Testis (tissue), 2 donors: ENCODE data around the gene ZFP2.
"Not testable (repeated sequence)": the region's sequence is repeated elsewhere in the genome, so short reads cannot be mapped to it uniquely, and the experiment has no call there.

Experiments
- CTCF ChIP-seq, 3 experiments: fragments of 450-650 bp in 2 of 3; fragments of 200-600 bp in 1 of 3; sonication (generic) in 1 of 3; IDR thresholded peaks; one replicate each; pipeline ENCODE4 v1.5.1; 2016 to 2019; ENCODE audit warnings: antibody characterized with exemption in 3 of 3, mild to moderate bottlenecking in 2 of 3, moderate library complexity in 1 of 3
- POLR2A ChIP-seq: fragments of 450-650 bp; IDR thresholded peaks from one replicate; pipeline ENCODE4 v1.6.1; 2017; ENCODE audit warnings: antibody characterized with exemption, mild to moderate bottlenecking, moderate library complexity

- not testable (repeated sequence) for TF ChIP-seq CTCF (IDR thresholded peaks at IDR 0.05); POLR2A
These were observed 35.1 kb upstream of the ZFP2 start for GRCh38 chr5:178860615-178861014.
